Activated CD8-positive, alpha-beta memory T cell treated with anti-CD3 and anti-CD28 coated beads, Interleukin-2, amount 10 ng/mL, durations not matched to agents 7 days and 5 days (primary cell): Measurements from ENCODE around the gene TRAPPC1. TPM values are rescaled to one million over a fixed set of nuclear protein-coding genes. Genes with fewer than 3 reads are reported as not detected.
A peak's percentile ranks its signal among the peaks of the same experiment; 100 is the strongest.
"Not testable (repeated sequence)": the region's sequence is repeated elsewhere in the genome, so short reads cannot be mapped to it uniquely, and the experiment has no call there.

ENCODE experiments used
- ATAC-seq: fragments of 150-1000 bp; cut with Tn5 transposase; one replicate; pipeline ENCODE4 v1.10.0; 2021; ENCODE audit warnings: moderate library complexity
- CTCF ChIA-PET: fragments of 350-600 bp; sonication (Branson Sonifier 250); formaldehyde crosslinking; loops from one replicate; lab custom pipeline; 2021; ENCODE audit warnings: antibody characterized with exemption; lab: Charles Lee
- DNase-seq: peaks from one replicate; pipeline ENCODE4 v3.0.0-alpha.2; 2020
- H3K27ac Mint-ChIP-seq: one replicate; pipeline ENCODE4 v1.8.0; 2021; ENCODE audit warnings: mild to moderate bottlenecking, mixed read lengths
- H3K27me3 Mint-ChIP-seq: one replicate; pipeline ENCODE4 v1.8.0; 2021; ENCODE audit warnings: mixed read lengths
- H3K36me3 Mint-ChIP-seq: one replicate; pipeline ENCODE4 v1.8.0; 2021; ENCODE audit warnings: mild to moderate bottlenecking, mixed read lengths
- H3K4me1 Mint-ChIP-seq: one replicate; pipeline ENCODE4 v1.8.0; 2021; ENCODE audit warnings: mixed read lengths
- H3K4me3 Mint-ChIP-seq: one replicate; pipeline ENCODE4 v1.8.0; 2021; ENCODE audit warnings: mild to moderate bottlenecking, moderate library complexity, mixed read lengths
- H3K9me3 Mint-ChIP-seq: one replicate; pipeline ENCODE4 v1.8.0; 2022; ENCODE audit warnings: low read depth, mixed read lengths
- total RNA-seq, 2 experiments: library from RNA; stranded (reverse); gene quantifications; one replicate each; pipeline ENCODE4 v1.2.3, GENCODE V29; 2021

The TRAPPC1 gene
- total RNA-seq, 2 experiments from 2014 or later, result 216 to 245 TPM

GRCh38 chr17:7955414-7956227, 23.9 kb upstream of the TRAPPC1 start:
- CTCF ChIA-PET, result interaction anchor here (0.5 to 1.3 kb wide), 4 partner anchors 24 to 212 kb away, joined by 3 to 5 read pairs (median 4); partner anchors contain the start of gene NAA38
- H3K36me3 Mint-ChIP-seq, result no peaks in the 10 kb centered on the region
- no peak for DNase-seq
- H3K4me3 Mint-ChIP-seq, result no peak overlapping the region
- peaks cover 34% of the 10 kb centered on the region for H3K4me1 Mint-ChIP-seq
- H3K27me3 Mint-ChIP-seq, result peaks cover 14% of the 10 kb centered on the region
- no peak for ATAC-seq
- no peak overlapping the region for H3K27ac Mint-ChIP-seq
- H3K9me3 Mint-ChIP-seq, result no peaks in the 10 kb centered on the region

GRCh38 chr17:7953266-7953665, 21.5 kb upstream of the TRAPPC1 start:
- Mint-ChIP-seq H3K36me3 (peaks cover 20% of the 10 kb centered on the region), H3K4me1 (peaks cover 41% of the 10 kb centered on the region)
- CTCF ChIA-PET, result interaction anchor here (1.0 to 3.1 kb wide), 4 partner anchors 10 to 121 kb away, joined by 3 to 15 read pairs (median 5); no protein-coding TSS in a partner anchor
- not testable (repeated sequence) for ATAC-seq, H3K27ac Mint-ChIP-seq, H3K4me3 Mint-ChIP-seq, H3K27me3 Mint-ChIP-seq, H3K9me3 Mint-ChIP-seq, DNase-seq

- CTCF ChIA-PET, result interaction anchor here (0.9 to 3.1 kb wide), 5 partner anchors 18 to 265 kb away, joined by 3 to 15 read pairs (median 3); partner anchors contain the start of gene RNF227
- Mint-ChIP-seq H3K4me3 (peak overlapping the region; percentile 7), H3K27me3 (no peaks in the 10 kb centered on the region), H3K36me3 (peaks cover 31% of the 10 kb centered on the region), H3K27ac (peak overlapping the region; percentile 86), H3K9me3 (no peaks in the 10 kb centered on the region), H3K4me1 (peaks cover 43% of the 10 kb centered on the region)
- DNase-seq (peak; percentile 81), ATAC-seq (peak; percentile 99)
These were observed 19.5 kb upstream of the TRAPPC1 start for GRCh38 chr17:7951143-7951792.

GRCh38 chr17:7950578-7950977, 18.8 kb upstream of the TRAPPC1 start:
- DNase-seq (no peak), ATAC-seq (no peak)
- no peaks in the 10 kb centered on the region for H3K9me3 Mint-ChIP-seq
- peaks cover 41% of the 10 kb centered on the region for H3K4me1 Mint-ChIP-seq
- no peaks in the 10 kb centered on the region for H3K27me3 Mint-ChIP-seq
- H3K36me3 Mint-ChIP-seq, result peaks cover 36% of the 10 kb centered on the region
- CTCF ChIA-PET, result interaction anchor here (0.9 to 3.1 kb wide), 5 partner anchors 18 to 264 kb away, joined by 3 to 15 read pairs (median 3); partner anchors contain the start of gene RNF227
- peak overlapping the region; percentile 86 for H3K27ac Mint-ChIP-seq
- no peak overlapping the region for H3K4me3 Mint-ChIP-seq

GRCh38 chr17:7947651-7948050, 15.9 kb upstream of the TRAPPC1 start:
- Mint-ChIP-seq H3K4me3 (no peak overlapping the region), H3K36me3 (peaks cover 56% of the 10 kb centered on the region), H3K27ac (no peak overlapping the region), H3K27me3 (no peaks in the 10 kb centered on the region), H3K4me1 (peaks cover 25% of the 10 kb centered on the region), H3K9me3 (no peaks in the 10 kb centered on the region)
- DNase-seq, result no peak
- ATAC-seq, result no peak
- CTCF ChIA-PET, result no interaction called here

- Mint-ChIP-seq H3K4me1 (peaks cover 17% of the 10 kb centered on the region), H3K4me3 (no peak overlapping the region), H3K36me3 (peaks cover 63% of the 10 kb centered on the region), H3K9me3 (no peaks in the 10 kb centered on the region), H3K27me3 (no peaks in the 10 kb centered on the region), H3K27ac (no peak overlapping the region)
- no peak for ATAC-seq
- CTCF ChIA-PET, result interaction anchor here (0.6 to 1.1 kb wide), 2 partner anchors 29 to 42 kb away, joined by 3 to 4 read pairs; no protein-coding TSS in a partner anchor
- DNase-seq, result no peak
These were observed 14.7 kb upstream of the TRAPPC1 start for GRCh38 chr17:7946441-7946840.

- Mint-ChIP-seq H3K36me3 (peaks cover 68% of the 10 kb centered on the region), H3K4me1 (peaks cover 9% of the 10 kb centered on the region), H3K27ac (no peak overlapping the region), H3K9me3 (no peaks in the 10 kb centered on the region), H3K27me3 (no peaks in the 10 kb centered on the region), H3K4me3 (no peak overlapping the region)
- DNase-seq (no peak), ATAC-seq (no peak)
- CTCF ChIA-PET, result interaction anchor here (0.6 to 1.5 kb wide), 5 partner anchors 28 to 83 kb away, joined by 3 to 4 read pairs (median 4); no protein-coding TSS in a partner anchor
These were observed 13.9 kb upstream of the TRAPPC1 start for GRCh38 chr17:7945651-7946050.

GRCh38 chr17:7944326-7944725, 12.6 kb upstream of the TRAPPC1 start:
- Mint-ChIP-seq H3K9me3 (no peaks in the 10 kb centered on the region), H3K27me3 (no peaks in the 10 kb centered on the region), H3K4me1 (peaks cover 1% of the 10 kb centered on the region), H3K27ac (no peak overlapping the region), H3K36me3 (peaks cover 71% of the 10 kb centered on the region), H3K4me3 (no peak overlapping the region)
- CTCF ChIA-PET, result interaction anchor here (1.4 to 2.5 kb wide), 5 partner anchors 9 to 80 kb away, joined by 3 to 13 read pairs (median 11); partner anchors contain the start of genes CNTROB and TRAPPC1
- no peak for DNase-seq
- ATAC-seq, result no peak

- Mint-ChIP-seq H3K9me3 (no peaks in the 10 kb centered on the region), H3K4me3 (no peak overlapping the region), H3K36me3 (peaks cover 65% of the 10 kb centered on the region), H3K4me1 (peaks cover 3% of the 10 kb centered on the region), H3K27ac (no peak overlapping the region), H3K27me3 (no peaks in the 10 kb centered on the region)
- DNase-seq, result no peak
- ATAC-seq, result no peak
- CTCF ChIA-PET, result interaction anchor here (1.9 to 2.5 kb wide), 2 partner anchors 8 to 11 kb away, joined by 11 to 13 read pairs; partner anchors contain the start of genes CNTROB and TRAPPC1
These were observed 11.5 kb upstream of the TRAPPC1 start for GRCh38 chr17:7943291-7943690.

- no peak for ATAC-seq
- CTCF ChIA-PET, result interaction anchor here (0.6 to 12.2 kb wide), 5 partner anchors 8 to 128 kb away, joined by 3 to 130 read pairs (median 3); partner anchors contain the start of genes CNTROB and TRAPPC1
These were observed 9.0 kb upstream of the TRAPPC1 start for GRCh38 chr17:7940743-7941142.

GRCh38 chr17:7940034-7940433, 8.3 kb upstream of the TRAPPC1 start:
- H3K9me3 Mint-ChIP-seq, result no peaks in the 10 kb centered on the region
- ATAC-seq (no peak), DNase-seq (no peak)
- H3K27ac Mint-ChIP-seq, result no peak overlapping the region
- no peaks in the 10 kb centered on the region for H3K27me3 Mint-ChIP-seq
- CTCF ChIA-PET, result interaction anchor here (0.9 to 12.2 kb wide), 3 partner anchors 8 to 50 kb away, joined by 3 to 130 read pairs (median 8); partner anchors contain the start of genes CNTROB and TRAPPC1
- H3K4me3 Mint-ChIP-seq, result no peak overlapping the region
- H3K36me3 Mint-ChIP-seq, result peaks cover 68% of the 10 kb centered on the region
- peaks cover 14% of the 10 kb centered on the region for H3K4me1 Mint-ChIP-seq

More at GRCh38 chr17:7940743-7941142, 9.0 kb upstream of the TRAPPC1 start:
- DNase-seq, result no peak
- no peak overlapping the region for H3K4me3 Mint-ChIP-seq
- H3K9me3 Mint-ChIP-seq, result no peaks in the 10 kb centered on the region
- no peak overlapping the region for H3K27ac Mint-ChIP-seq
- H3K4me1 Mint-ChIP-seq, result peaks cover 9% of the 10 kb centered on the region
- no peaks in the 10 kb centered on the region for H3K27me3 Mint-ChIP-seq
- H3K36me3 Mint-ChIP-seq, result peaks cover 66% of the 10 kb centered on the region

GRCh38 chr17:7935859-7936258, 4.1 kb upstream of the TRAPPC1 start:
- no peak overlapping the region for H3K27ac Mint-ChIP-seq
- CTCF ChIA-PET, result interaction anchor here (0.6 to 12.2 kb wide), 7 partner anchors 8 to 122 kb away, joined by 3 to 130 read pairs (median 6); no protein-coding TSS in a partner anchor
- H3K27me3 Mint-ChIP-seq, result no peaks in the 10 kb centered on the region
- no peak for ATAC-seq
- H3K9me3 Mint-ChIP-seq, result no peaks in the 10 kb centered on the region
- DNase-seq, result no peak
- peaks cover 49% of the 10 kb centered on the region for H3K36me3 Mint-ChIP-seq
- no peak overlapping the region for H3K4me3 Mint-ChIP-seq
- peaks cover 43% of the 10 kb centered on the region for H3K4me1 Mint-ChIP-seq

- peak overlapping the region; percentile 97 for H3K4me3 Mint-ChIP-seq
- DNase-seq, result peak; percentile 70
- peak overlapping the region; percentile 97 for H3K27ac Mint-ChIP-seq
- H3K9me3 Mint-ChIP-seq, result no peaks in the 10 kb centered on the region
- peaks cover 31% of the 10 kb centered on the region for H3K36me3 Mint-ChIP-seq
- CTCF ChIA-PET, result interaction anchor here (0.7 to 12.2 kb wide), 25 partner anchors 8 to 140 kb away, joined by 3 to 130 read pairs (median 6); partner anchors contain the start of genes NAA38 and RNF227
- H3K4me1 Mint-ChIP-seq, result peaks cover 54% of the 10 kb centered on the region
- no peaks in the 10 kb centered on the region for H3K27me3 Mint-ChIP-seq
- no peak for ATAC-seq
These were observed 1.2 kb upstream of the TRAPPC1 start for GRCh38 chr17:7932949-7933348.
